NCI-H2107 treated with DMSO at 0.1 percent for 48 hours (cell line): ENCODE data around the gene KPNB1.
"Not testable (repeated sequence)": the region's sequence is repeated elsewhere in the genome, so short reads cannot be mapped to it uniquely, and the experiment has no call there.

Source experiments
- DNase-seq: peaks from one replicate; lab custom pipeline; 2025; ENCODE audit not compliant: unreplicated experiment; lab: John Stamatoyannopoulos, UW

Gene KPNB1

GRCh38 chr17:47676510-47677165 is 26.9 kb downstream of the KPNB1 start:
- DNase-seq = no peak

GRCh38 chr17:47678196-47678595 is 28.5 kb downstream of the KPNB1 start:
- no peak for DNase-seq

GRCh38 chr17:47682138-47682537 is 32.4 kb downstream of the KPNB1 start:
- DNase-seq = no peak

GRCh38 chr17:47682727-47683126 is 33.0 kb downstream of the KPNB1 start:
- DNase-seq = not testable (repeated sequence)

GRCh38 chr17:47684025-47684424 is 34.3 kb downstream of the KPNB1 start:
- no peak for DNase-seq

- DNase-seq = no peak
Observed at GRCh38 chr17:47684535-47685193, 34.9 kb downstream of the KPNB1 start.

- no peak for DNase-seq
Observed at GRCh38 chr17:47685556-47686275, 36.0 kb downstream of the KPNB1 start.

- no peak for DNase-seq
Observed at GRCh38 chr17:47686276-47686635, 36.5 kb downstream of the KPNB1 start.

GRCh38 chr17:47686664-47687327 is 37.1 kb downstream of the KPNB1 start:
- no peak for DNase-seq

- DNase-seq = no peak
Observed at GRCh38 chr17:47687328-47687690, 37.6 kb downstream of the KPNB1 start.

GRCh38 chr17:47687748-47688147 is 38.0 kb downstream of the KPNB1 start:
- DNase-seq = no peak

GRCh38 chr17:47690121-47690520 is 40.4 kb downstream of the KPNB1 start:
- DNase-seq = no peak

GRCh38 chr17:47692137-47692894 is 42.6 kb downstream of the KPNB1 start:
- no peak for DNase-seq

- no peak for DNase-seq
Observed at GRCh38 chr17:47692895-47693730, 43.4 kb downstream of the KPNB1 start.

- DNase-seq = no peak
Observed at GRCh38 chr17:47693731-47694580, 44.2 kb downstream of the KPNB1 start, which contains the start of gene TBKBP1. Gene TBKBP1 (plus strand): TSS chr17:47694161. CDS start chr17:47696113, 1,952 bp downstream.

GRCh38 chr17:47694581-47695428 is 45.1 kb downstream of the KPNB1 start:
- DNase-seq = no peak

GRCh38 chr17:47695429-47696376 is 46.0 kb downstream of the KPNB1 start:
- DNase-seq = no peak
